ENCODE measurements around the gene PODXL. TPM values are rescaled to one million over a fixed set of nuclear protein-coding genes. Genes with fewer than 3 reads are reported as not detected.
"Not testable (repeated sequence)": the region's sequence is repeated elsewhere in the genome, so short reads cannot be mapped to it uniquely, and the experiment has no call there.

PODXL gene
- polyA plus RNA-seq, 5 donors: 39.6 to 62.2 (median 52.0) TPM

DNA sequence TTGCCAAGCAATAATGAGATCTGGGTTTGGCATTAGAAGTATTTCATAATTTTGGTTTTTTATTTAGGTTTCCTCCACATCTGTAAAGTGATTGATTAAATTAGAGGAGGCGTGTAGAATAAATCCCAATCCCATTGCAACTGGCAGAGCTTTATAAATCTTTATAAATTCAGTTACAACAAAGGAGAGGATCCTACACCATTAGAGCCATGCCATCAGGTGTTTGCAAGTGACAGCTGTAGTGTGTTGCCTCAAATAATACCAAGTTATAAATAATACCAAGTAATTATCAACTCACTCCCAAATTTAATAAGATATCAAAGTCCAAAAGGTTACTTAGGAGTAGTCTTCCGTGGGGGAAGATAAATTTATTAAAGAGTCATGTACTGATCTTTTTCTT lies 62.2 kb downstream of the PODXL start:
- no peak for DNase-seq

DNA sequence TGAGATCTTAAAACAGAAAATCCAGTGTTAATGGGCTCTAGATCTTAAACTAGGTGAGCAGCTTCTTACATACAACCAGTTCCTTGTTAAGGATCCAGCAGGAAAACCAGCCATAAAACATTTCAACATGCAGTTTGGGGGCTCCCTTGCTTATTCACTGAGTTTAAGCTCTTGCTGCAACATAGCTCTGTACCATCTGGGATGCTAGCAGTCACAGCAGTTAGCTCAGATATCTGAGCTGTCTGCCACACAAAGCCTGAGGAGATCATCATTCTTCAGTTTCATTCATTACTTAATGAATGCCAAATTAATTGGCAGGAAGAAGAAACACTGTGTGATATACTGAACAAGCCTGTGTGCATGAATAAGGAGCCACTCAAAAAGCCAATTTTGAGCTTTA lies 62.8 kb downstream of the PODXL start:
- no peak for DNase-seq

DNA sequence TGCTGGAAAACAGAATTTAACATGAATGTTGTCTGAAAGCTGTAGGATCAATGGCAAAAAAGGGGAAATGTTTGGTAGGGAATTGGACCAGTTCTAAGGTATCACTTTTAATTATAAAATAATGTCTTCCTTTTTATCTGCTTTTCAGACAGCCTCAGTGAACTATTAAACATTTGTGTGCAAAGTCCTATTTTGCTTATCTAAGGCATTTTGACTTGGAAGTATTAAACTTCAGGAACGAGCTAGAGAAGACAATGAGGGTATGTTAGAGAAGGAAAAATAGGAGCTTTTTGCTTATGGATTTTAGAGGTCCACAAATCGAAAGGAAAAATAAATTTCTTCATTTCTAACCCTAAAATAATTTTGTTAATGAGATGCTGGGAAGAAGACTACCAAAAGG lies 63.3 kb downstream of the PODXL start:
- DNase-seq: no peak

DNA sequence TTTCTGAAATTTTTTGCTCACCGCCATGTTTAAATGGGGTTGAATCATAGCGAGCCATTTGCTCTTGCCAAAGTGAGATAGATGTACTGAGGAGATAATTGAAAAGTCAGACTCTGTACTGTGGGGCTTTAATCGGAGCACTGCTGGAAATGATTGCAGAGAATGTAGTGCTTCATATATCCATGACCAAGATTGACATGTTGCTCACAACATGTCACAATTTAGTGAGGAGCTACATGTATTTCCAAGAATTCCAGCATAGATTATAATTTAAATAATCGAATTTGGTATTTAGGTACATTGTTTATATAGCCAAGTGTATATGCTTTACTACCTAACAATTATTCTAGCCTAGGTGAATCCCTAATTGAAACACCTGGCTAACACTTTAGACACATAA lies 66.5 kb downstream of the PODXL start:
- no peak for DNase-seq

DNA sequence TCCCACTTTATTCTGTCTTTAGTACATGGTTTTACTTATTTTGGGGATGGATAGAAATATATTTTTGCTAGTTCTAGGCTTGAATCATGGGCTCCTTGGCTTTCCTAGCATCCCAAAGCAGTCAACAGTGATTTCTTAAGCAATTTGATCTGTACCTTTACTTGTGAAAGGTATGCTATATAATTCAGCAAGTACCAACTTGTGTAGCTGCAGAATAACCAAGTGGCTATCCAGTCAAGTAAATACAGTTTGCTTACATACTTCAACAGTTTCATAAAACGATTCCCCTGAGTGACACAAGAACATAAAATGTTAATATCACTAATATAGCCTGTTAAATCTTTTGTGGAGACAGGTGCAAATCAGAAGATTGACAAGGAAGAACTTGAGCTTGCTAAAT lies 67.2 kb downstream of the PODXL start:
- DNase-seq: no peak

DNA sequence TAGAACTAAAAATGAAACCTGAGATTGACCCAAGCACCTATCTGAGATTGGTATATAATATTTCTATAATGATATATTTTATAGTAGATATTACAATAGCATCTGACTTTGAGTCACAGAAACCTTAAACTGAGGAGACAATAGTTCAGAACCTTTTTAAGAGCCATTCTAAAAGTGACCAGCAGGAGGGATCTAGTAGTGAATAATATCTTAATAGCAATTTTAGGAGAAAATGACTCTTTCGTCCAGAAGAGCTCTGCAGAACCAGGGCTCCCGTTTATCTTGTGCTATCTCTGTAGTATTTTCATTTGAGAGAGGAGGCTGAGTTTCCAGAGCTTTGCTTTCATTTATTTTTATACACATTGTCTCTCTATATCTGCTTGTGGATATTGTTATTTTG lies 68.1 kb downstream of the PODXL start:
- no peak for DNase-seq

DNA sequence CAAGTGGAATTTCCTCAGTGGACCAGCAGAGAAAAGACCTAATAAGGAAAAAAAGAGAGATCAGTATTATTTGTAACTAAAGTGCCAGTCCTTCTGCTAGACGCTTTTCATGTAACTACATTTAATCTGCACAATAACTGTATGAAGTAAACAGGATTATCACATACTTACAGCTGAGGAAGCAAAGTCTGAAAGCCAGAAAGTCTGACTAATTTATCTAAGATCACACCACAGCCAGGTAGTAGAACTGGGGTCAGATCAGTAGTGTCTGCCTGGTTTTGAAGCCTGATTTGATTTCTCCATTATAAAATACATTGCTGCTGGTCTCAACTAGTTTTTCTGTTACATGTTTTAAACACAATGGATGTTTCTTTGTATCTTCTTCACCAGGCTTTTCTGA lies 69.2 kb downstream of the PODXL start:
- DNase-seq: no peak

DNA sequence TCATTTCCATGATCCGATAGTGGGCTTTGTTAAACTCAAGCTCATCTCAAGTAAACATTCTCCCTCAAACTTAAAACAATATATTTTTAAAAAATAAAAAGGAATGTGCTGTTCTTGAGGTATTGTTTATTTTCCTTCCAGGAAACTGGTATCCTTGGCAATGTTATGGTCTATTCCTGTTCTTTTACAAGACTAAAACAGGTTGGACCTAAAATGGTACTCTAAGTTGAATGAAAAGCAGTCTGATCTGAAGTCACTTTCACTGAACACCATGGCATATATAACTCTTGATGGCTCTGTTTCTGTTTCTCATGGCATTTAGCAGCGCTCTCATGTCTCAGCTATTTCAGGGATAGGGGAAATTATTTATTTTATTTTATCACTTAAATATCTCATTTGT lies 70.1 kb downstream of the PODXL start:
- DNase-seq: no peak

DNA sequence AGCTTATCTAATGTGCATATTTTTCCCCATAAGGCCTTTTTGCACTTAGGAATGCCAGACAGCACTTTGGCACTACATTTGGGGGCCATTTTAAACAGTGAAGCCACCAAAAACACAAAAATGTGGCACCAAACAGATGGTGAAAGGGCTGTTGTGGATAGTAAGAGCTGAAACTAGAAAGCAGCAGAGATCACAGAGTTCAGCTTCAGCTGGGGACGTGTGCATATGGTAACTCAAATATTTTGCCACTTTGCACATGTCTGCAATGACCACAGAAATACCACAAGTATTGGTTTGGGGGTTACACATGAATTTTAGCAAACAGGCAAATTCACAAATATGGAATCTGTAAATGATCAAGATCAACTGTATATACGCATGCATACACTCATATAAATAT lies 72.8 kb downstream of the PODXL start:
- no peak for DNase-seq

DNA sequence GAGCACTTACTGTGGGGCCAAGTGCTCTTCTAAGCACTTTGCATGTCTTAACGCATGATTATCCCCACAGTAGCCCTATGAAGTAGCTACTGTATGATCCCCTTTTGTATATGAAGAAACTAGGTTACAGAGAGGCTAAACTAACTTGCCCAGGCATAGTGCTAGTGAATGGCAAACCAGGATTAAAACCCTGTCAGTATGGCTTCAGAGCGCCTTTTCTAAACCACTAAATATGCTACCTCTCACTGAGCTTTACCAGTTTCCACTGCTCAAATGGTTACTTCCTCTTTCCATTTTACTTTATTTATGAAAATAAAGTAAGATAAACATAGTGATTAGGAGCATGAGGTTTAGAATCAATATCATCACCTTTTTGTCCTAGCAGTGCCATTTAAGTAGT lies 73.6 kb downstream of the PODXL start:
- DNase-seq: no peak

DNA sequence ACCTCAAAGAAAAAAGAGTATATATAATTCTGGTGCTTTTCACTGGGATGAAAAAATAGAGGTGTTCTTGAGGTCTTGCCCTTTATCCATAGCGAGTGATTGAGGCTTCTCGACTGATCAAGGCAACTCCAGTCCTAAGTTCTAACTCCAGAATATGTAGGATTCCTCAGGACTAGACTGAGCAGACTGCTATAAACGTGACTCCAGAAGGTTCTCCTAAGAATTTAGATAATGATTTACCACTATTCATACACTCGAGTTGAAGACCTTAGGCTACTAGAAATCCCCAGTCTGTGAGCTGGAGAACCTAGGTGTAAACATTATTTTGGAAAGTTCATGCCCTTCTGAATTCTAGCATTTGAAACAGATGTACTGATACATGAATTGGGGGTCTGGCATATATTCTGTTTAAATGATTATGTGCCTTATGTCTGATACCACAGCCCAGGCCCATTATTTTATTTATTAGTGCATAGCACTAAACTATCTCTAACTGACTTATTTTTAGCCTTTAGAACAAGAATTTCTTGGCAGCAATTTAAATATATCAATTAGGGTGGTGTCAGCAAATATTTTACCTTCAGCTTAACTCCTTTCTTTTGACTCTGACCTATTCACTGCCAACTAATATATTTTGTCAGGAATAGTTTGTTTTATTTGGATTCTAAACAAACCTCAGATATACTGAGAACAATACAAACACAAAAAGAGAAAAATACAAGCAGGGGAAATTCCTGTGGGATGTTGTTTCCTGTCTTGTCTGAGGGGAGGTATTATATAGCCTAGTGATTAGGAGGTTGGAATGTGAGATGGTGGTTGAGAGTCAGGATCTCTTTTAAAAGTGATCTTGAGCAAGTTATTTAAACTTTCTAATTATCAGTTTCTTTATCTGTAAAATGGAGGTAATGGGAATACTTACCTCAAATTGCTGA lies 75.8 kb downstream of the PODXL start:
- no peak for DNase-seq

DNA sequence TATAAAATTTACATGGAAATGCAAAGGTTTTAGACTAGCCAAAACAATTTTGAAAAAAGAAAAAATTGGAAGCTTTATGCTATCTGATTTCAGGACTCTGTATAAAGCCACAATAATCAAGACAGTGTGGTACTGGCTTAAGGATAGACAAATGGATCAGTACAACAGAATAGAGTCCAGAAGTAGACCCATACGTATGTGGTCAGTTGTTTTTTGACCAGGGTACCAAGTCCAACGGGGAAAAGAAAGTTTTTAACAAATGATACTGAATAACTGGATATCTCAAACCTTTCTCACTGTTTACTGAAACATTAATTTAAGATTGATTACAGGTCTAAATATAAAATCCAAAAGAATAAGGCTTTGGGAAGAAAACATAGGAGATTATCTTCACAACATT lies 79.7 kb downstream of the PODXL start:
- no peak for DNase-seq

DNA sequence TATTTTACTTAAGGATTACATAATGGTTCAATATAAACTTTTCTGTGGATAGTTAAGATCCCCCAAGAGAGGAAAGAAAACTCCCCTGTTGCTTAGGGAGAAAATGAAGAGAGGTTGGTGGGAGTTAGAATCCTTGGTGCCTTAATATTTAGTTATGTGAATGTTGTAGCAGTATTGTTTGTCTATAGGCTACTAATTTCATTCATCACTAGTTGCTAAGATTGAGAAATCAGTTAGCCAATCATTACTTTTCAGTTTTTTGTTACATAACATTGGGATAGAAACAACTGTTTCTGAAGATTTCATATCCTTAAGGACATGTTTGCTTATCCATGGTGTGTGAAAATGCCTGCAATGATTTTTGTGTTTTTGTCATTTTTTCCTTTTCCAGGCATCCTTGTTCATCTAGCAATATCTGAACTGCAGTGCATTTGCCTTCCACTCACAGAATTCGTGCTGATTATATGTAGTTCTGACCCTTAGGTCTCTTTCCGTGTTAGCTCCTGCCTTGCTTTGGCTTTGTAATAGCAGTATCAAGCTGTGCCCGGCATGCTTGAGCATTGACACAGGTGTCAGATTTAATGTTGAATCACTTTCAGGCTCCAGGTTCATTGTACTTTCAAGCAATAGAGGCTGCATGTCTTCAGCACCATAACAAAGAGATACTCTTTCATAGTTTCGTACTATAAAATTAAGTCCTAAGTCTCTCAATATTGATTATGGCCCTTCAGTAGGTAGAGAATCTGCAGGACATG lies 85.0 kb downstream of the PODXL start:
- DNase-seq: no peak

DNA sequence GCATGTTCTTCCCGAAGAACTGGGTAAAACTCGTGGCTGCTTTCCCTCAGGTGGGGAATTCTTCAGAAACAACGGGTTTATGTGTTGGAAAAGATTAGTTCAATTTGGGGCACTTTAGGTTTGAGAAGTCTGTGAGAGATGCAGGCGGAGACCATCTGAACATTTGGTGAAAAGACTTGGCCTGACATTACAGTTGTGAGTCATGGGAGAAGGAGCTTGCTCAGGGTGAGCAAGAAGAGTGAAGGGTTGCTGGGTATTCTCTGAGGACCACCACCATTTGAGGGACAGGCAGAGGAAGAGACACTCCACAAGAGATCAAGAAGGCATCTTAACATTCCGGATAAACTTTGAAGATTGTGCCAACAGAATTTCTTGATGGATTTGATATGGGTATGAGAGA lies 88.6 kb downstream of the PODXL start:
- DNase-seq: no peak

DNA sequence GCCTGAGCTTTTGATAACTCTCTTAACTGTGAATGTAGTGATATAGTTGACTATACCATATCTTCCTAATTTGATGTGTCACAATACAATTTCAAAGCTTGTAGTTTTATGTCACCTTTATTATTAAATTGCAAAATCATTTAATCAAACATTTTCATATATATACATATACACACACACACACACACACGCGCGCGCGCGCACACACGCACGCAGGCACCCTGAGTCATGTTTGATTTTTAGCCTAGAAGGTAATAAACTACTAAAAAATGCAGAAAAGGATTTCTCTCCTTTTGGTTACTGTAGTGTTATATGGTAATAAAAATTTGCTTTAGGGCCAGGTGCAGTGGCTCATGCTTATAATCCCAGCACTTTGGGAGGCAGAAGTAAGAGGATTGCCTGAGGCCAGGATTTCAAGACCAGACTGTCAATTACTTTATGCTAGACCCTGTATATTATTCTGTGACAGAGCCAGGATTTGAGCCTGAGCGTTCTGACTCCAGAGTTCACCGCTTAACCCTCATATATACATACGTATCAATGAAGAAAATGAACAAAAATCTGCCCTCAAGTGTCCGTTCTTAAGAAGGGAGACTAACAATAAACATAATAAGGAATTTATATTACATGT lies 89.6 kb downstream of the PODXL start:
- DNase-seq: no peak

DNA sequence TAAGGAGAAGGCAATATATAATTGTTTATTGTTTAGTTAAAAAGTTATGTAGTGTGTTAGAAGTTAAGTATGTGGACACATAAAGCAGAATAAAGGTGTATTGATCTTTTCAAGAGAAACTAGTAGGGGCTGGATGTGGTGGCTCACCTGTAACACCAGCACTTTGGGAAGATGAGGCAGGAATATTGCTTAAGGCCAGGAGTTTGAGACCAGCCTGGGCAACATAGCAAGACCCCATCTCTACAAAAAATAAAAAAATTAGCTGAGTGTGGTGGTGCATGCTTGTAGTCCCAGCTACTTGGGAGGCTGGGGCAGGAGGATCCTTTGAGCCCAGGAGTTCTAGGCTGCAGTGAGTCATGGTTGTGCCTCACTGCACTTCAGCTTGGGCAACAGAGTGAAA lies 93.7 kb downstream of the PODXL start:
- not testable (repeated sequence) for DNase-seq

DNA sequence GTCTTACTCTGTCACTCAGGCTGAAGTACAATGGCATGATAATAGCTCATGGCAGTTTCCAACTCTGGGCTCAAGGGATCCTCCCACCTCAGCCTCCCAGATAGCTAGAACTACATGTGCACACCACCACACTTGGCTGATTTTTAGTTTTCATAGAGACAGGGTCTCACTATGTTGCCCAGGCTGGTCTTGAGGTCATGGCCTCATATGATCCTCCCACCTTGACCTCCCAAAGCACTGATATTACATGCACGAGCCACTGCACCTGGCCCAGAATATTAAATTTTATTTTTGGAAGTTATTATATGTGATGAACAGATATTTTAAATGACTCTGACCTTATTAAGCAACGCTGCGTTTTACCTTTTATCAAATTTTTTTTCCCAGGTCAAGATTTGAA lies 94.4 kb downstream of the PODXL start:
- DNase-seq: no peak

DNA sequence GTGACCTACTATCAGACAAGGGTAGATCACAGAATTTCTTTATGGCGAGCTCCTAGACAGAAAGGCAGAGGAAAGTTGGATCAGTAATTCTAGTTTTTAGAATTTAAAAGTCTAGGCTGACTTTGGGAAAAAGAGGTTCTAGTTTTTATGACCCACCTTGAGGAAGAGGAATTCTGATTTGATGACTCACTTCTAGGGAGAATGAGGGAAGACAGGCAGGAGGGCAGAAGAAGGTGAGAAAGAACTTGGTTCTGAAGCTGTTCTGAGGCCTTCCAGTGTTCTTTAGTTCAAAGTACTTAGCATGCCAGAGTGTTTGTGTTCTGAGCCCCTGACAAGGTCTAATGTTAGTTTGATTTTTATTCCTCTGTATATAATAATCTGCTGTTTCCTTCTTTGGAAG lies 97.2 kb downstream of the PODXL start:
- DNase-seq: no peak

DNA sequence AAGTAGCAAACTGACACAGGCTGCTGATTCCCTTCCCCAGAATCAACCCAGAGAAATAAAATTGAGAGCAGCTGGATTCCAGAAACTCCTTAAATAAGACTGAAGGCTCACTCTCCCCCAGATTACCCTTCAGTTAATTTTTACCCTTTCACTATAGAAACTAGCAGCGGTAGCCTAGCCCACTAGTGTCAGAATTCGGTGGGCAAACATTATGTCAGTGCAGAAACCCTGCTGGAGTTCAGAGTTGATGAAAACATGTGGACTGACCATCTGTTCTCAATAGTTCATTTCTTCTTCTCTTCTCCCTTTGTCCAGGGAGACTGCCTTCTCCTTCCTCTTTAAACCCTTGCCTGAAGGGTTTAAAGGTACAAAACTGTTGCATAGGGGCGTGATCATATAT lies 100.1 kb downstream of the PODXL start:
- no peak for DNase-seq

DNA sequence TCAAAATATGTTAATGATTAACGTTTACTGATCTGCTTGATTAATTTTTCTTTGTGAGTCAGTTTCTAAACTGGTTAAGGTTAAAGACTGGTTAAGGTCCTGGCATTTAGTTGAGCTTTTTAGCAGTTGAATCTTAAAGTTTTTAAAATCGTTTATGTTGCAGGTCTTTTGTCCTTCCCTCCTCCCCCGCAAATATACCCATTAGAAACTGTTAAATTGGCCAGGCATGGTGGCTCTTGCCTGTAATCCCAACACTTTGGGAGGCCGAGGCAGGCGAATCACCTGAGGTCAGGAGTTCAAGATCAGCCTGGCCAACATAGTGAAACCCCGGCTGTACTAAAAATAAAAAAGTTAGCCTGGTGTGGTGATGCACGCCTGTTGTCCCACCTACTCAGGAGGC lies 100.9 kb downstream of the PODXL start:
- DNase-seq: no peak

DNA sequence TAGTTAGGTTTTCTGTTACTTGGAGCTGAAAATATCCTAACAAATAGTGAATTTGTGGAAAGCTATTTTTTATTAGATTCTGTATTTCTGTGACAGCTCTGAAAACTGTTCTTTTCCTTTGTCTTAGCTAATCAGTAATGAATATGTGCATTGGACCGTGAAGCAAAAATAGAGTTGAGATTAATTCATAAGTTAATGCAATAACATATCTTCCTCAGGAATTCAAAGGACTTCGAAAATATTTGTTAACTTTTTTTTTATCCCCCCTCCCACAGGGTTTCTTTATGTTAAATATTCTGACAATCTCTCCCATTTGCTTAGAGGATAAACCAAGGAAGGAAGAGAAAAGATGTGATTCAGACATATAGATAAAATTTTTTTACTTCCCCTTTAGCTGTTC lies 101.4 kb downstream of the PODXL start:
- DNase-seq: no peak

DNA sequence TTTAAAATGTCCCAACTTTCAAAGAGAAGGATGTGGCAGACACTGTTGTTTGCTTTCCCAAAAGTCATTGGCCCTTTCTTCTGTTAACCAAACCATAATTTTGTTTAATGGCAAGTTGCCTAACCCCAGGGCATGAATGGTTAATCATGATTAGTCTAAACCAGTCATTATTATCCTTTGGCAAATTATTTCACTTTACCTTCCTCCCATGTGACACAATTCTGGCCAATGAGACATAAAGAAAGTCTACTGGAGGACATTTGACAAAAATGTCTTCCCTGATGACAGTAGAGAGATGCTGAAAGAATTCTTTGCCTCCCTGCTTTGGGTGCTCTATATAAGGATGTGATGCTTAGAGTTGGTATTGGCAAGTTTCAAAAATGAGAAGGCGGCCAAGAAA lies 101.9 kb downstream of the PODXL start:
- no peak for DNase-seq

Data from right lung (tissue), 5 donors.